HL-60 (cell line): ENCODE measurements around the gene NAT8L.

Experiments used
- CTCF ChIP-seq: IDR thresholded peaks from one replicate; pipeline ENCODE4 v1.5.1; 2011; ENCODE audit warnings: low read length, control low read depth, inconsistent platforms; ENCODE audit not compliant: insufficient read depth
- REST ChIP-seq: IDR thresholded peaks from 2 replicates; pipeline ENCODE4 v1.6.1; 2012; ENCODE audit warnings: low read depth; ENCODE audit not compliant: insufficient replicate concordance

- TF ChIP-seq CTCF (no peak), REST (no peak)
Measured at GRCh38 chr4:2071912-2072867, 13.1 kb downstream of the NAT8L start.
